Activated CD4-positive, CD25-positive, alpha-beta regulatory T cell (primary cell): ENCODE measurements around the gene HBA2.
"Not testable (repeated sequence)": the region's sequence is repeated elsewhere in the genome, so short reads cannot be mapped to it uniquely, and the experiment has no call there.

Experiments
- DNase-seq, 4 experiments: peaks; one replicate each; lab custom pipeline; 2025; lab: John Stamatoyannopoulos, UW

Gene HBA2

GRCh38 chr16:194516-194915 is 21.8 kb downstream of the HBA2 start:
- no peak for DNase-seq

DNA sequence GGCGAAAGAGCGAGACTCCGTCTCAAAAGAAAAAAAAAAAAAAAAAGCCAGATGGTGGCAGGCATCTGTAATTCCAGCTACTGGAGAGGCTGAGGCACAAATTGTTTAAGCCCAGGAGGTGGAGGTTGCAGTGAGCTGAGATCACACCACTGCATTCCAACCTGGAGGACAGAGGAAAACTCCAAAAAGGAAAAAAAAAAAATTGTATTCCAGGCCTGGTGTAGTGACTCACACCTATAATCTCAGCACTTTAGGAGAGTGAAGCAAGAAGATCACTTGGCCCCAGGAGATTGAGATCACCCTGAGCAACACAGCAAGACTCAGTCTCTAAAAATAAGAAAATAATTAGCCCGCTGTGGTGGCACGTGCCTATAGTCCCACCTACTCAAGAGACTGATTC is 27.7 kb downstream of the HBA2 start:
- DNase-seq: no peak

- DNase-seq: no peak
Measured at GRCh38 chr16:203246-203645, 30.6 kb downstream of the HBA2 start.

DNA sequence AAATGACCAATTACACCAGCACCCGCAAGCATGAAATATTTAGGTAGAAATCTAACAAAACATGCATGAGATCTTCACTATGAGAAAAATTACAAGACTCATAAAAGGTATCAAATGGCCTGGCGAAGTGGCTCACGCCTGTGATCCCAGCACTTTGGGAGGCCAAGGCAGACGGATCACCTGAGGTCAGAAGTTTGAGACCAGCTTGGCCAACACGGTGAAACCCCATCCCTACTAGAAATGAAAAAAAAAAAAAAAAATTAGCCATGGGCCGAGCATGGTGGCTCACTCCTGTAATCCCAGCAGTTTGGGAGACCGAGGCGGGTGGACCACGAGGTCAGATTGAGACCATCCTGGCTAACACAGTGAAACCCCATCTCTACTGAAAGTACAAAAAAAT is 31.4 kb downstream of the HBA2 start:
- not testable (repeated sequence) for DNase-seq

GRCh38 chr16:209359-209758 is 36.7 kb downstream of the HBA2 start:
- not testable (repeated sequence) for DNase-seq

DNA sequence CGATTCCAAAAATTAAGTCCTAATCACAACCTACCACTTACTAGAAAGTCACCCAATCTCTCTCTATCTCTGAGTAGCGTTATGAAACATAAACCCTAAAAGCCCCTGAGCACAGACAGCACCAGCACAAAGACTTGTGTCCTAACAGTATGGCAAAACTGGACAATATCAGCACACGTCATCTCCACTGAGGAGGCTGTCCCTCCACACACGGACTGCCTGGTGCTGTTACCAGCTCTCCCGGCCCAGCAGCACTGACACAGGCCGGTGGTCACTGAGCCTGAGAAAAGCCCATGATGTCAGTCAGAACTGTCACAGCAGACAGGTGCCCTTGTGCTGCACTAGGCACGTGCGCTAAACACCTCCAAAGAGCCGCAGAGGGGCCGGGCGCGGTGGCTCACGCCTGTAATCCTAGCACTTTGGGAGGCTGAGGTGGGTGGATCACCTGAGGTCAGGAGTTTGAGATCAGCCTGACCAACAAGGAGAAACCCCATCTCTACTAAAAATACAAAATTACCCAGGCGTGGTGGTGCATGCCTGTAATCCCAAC is 39.0 kb downstream of the HBA2 start:
- DNase-seq: not testable (repeated sequence)

DNA sequence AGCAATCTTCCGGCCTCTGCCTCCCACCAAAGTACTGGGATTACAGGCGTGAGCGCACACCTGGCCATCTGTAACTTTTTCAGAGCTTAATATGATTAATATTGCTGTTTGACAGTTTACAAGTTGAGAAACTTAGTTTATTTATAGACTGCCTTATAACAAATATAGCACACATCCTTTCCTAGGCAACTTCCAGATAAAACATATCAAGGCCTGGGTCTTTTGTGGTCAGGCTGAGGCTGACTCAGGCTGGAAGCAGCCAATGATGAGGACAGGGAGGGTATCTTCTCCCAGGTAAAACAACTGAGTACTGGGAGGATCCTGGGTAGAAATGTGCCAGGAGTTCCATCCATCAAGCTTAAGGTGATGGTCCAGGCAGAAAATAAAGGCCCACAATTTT is 40.3 kb downstream of the HBA2 start:
- DNase-seq: no peak

- no peak for DNase-seq
Measured at GRCh38 chr16:220021-220420, 47.3 kb downstream of the HBA2 start.
